GDM1 (cell line): ENCODE results near the gene ZNF792.
"Not testable (repeated sequence)": the region's sequence is repeated elsewhere in the genome, so short reads cannot be mapped to it uniquely, and the experiment has no call there.

Experiments
- DNase-seq: peaks from one replicate; lab custom pipeline; 2025; lab: John Stamatoyannopoulos, UW

The ZNF792 gene

DNA sequence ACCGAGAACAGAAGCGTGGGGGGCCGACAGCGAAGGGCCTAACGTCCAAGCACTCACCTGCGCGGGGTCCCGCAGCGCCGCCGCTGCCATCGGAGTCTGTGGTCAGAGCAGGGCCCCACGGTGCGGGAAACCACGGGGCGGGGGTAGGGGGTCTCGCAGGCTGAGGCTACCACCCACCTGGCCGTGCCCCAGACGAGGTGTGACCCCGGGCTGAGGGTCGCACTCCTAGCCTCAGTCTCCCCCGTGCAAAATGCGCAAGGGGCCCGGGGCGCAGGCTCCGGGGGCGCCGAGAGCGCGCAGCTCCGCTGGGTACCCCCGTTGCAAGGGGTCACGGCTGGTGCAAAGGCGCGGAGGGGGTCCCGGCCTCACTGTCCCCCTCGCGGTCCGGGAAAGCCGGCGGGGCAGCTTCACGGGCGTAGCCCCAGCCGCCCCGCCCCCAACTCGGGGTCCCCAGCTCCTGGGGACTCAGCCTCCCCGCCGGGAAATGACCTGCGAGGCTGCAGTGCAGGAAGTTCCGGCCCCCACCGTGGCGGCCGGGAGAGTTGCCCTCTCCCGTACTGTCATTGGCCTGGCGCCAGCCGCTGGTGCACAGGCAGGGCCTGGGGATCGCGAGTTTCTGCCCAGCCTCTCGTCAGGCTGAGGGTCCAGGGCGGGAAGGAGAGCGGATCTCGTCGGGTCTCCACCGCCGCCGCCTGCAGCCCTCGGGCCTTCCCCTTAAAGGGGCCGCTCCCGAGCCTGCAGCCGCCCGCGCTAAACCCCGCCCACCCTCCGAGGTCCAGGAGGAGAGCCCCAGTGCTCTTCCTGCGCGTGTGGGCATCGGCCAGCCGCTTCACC is at the start of gene ZNF792:
TSS of gene ZNF792 (minus strand) at position 657 of the 834 bp plus-strand sequence. CDS start at position 90, 567 bp downstream.
- DNase-seq = peak; percentile 57

DNA sequence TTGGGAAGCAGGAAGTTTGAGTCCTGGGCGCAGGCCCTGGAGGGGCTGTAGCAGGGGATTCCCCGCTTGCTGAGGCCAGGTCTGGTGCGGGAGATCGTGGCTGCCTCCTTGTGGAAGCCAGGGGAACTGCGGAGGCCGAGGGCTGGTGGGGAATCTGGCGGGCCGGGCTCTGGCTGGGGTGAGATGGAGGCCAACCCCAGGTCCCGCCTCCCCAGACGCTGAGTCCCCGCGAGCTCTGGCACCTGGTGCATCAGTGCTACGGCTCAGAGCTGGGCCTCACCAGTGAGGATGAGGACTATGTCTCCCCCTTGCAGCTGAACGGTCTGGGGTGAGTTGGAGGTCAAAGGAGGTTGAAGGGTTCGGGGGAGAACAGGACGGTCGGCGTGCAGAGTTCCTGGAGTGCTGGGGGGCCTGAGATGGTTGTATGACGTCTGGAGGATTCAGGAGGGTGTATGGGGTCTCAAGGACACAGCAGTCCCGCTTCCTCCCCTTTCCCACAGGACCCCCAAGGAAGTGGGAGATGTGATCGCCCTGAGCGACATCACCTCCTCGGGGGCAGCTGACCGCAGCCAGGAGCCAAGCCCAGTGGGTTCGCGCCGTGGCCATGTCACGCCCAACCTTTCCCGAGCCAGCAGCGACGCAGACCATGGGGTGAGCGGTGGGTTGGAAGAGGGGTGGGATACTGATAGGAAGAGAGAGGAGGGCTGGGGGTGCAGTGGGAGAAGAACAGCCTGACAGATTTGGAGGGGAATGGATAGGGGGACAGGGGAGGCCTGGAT is 49.2 kb upstream of the ZNF792 start:
- DNase-seq = peak; percentile 20

DNA sequence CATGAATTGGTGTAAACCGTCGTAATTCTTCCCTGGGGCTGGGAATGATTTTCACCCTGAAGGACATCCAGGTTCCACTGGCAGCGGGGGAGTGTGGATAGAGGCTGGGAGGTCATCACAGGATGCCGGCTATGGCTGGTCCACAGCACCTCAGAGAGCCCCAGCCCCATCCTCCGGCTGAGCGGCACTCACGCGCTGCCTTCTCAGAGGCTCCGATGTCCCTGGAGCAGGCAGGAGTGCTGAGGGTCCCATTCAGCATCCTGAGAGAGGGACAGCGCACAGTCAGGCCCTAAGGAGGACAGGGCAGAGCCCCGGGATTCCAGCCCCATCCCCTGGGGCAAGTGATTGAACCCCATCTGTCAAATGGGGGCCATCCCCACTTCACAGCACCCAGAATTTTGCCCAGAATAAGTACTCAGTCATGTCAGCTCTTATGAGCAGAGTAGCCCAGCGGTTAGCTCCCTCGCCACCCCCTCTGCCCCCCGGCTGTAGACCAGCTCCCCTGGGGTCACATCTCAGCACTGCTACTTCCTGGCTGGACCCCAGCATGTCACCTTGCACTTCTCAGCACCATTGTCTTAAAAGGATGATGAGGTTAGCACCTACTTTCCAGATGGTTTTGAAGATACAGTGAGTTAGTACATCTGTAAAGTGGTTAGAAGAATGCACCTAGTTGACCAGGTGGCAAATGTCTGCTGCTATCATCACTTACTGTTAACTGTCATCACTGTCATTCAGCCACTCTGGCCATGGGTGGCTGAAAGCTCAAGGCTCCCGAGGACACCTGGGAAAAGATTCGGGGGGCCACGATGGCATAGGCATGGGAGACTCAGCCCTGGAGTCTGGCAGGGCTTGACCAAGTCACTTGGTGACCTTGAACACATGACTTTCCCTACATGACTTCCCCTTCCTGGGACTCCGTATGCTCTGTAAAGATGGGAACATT is 48.0 kb upstream of the ZNF792 start:
- no peak for DNase-seq

DNA sequence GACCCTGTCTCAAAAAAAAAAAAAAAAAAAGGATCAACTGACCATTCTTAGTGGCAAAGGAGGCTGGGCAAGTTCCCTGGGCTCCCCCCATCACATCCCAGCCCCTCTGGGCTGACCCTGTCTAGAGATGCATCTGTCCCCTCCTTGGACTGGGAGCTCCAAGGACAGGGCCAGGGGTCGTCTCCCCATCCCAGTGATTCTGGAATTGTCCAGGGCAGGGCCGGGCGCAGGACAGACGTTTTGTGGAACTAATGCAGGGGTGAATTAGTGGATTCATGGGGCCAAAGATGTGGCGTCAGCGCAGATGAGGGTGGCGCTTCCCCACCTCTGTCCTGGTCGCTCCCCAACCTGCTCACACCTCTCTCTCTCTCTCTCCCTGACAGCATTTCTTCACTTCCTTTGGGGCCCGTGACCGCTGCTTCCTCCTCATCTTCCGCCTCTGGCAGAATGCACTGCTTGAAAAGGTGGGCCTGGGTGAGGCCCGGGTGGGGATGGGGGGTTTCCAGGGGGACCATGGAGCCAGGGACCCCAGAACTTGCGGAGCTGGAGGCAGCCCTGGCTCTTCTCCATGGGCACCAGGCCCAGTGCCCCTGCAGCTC is 47.2 kb upstream of the ZNF792 start:
- no peak for DNase-seq

DNA sequence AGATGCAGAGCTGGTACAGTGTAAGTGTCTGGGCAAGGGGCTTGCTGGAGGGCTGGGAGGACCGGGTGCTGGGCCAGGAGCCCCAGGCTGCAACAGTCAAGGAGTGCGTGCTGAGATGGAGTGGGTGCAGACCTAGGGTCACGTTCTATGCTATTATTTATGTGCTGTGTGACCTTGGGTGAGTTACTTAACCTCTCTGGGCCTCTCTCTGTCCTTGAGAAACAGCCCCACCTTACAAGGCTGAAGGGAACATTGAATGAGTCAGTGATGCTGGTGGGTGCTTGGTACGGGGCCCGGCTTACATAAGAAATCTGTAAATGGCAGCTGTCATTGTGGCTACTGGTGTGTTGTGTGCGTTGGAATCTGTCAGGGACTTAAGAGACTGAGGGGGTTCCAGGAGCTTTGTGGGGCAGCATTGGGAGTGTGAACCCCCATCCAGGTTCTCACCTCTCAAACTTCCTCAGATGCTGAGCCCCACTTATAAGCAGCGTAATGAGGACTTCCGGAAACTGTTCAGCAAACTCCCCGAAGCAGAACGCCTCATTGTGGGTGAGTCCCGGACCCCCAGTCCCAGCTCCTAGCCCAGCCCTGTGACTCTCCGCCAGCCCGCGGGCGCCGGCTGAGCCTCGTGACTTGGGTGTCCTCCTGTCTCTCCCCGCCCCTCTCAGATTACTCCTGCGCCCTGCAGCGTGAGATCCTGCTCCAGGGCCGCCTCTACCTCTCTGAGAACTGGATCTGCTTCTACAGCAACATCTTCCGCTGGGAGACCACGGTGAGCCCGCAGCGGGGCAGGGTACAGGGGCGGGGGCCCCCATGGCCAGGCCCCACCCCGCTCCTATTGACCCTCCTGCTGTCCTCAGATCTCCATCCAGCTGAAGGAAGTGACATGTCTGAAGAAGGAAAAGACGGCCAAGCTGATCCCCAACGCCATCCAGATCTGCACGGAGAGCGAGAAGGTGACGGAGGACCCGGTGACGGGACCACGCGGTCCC is 45.7 kb upstream of the ZNF792 start:
- DNase-seq = no peak

DNA sequence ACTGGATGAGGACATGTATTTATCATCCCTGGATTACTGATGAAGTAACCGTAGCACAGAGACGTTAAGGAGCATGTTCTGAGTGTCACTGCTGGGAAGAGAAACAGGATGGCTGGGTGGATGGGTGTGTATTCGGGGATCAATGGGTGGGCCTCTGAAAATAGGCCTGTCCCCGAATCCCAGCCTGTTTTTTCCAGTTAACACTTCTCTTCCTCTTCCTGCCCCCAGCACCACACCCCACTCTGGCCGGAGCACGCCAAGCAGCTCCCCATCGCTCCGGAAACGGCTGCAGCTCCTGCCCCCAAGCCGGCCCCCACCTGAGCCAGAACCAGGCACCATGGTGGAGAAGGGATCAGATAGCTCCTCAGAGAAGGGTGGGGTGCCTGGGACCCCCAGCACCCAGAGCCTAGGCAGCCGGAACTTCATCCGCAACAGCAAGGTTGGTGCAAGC is 44.9 kb upstream of the ZNF792 start:
- DNase-seq = no peak

DNA sequence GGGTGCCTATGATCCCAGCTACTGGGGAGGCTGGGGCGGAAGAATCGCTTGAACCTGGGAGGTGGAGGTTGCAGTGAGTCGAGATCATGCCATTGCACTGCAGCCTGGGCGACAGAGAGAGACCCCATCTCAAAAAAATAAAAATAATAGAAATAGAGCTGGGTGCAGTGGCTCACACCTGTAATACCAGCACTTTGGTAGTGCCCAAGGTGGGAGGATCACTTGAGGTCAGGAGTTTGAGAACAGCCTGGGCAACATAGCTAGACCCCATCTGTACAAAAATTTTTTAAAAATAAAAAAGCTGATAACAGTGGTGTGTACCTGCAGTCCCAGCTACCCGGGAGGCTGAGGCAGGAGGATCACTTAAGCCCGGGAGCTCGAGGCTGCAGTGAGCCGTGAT is 43.4 kb upstream of the ZNF792 start:
- not testable (repeated sequence) for DNase-seq

DNA sequence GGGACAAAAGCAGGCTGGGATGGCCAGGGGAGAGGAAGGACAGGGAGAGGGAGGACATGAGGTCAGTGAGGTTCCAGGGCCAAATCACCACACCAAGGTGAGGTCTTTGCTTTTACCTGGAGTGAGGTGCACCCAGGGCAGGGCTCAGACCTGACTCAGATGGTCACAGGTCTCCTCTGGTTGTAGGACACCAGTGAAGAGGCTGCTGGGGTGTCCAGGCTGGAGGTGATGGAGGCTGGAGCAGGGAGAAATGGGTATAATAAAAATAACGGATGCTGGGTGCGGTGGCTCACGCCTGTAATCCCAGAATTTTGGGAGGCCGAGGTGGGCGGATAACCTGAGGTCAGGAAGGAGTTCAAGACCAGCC is 43.0 kb upstream of the ZNF792 start:
- no peak for DNase-seq

DNA sequence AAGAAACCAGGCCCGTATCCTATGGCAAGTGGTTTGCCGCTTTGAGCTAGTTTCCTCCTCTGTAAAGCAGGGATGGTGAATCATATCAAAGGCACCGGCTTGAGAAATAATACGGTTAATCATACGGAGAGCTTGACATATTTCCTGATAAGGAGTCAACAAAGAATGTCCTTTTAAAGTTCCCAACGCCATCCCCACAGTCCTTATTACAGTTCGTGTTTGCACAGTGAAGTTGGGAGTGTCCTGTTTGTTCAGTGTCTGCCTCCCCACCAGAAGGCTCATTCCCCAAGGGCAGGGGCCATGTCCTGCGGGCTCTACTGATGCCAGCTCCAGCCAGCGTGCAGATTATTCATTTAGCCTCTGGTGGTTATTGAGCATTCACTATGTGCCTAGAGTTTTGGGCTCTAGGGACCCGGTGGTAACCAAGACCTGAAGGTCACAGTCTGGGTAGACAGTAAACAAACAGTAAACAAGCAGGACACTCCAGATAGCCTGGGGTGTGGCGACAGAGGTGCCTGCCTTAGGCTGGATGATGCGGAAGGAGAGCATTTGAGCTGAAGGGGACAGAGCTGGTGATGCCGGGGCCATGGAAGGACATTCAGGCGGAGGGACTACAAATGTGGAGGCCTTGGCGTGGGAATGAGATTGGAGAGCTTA is 42.4 kb upstream of the ZNF792 start:
- no peak for DNase-seq

DNA sequence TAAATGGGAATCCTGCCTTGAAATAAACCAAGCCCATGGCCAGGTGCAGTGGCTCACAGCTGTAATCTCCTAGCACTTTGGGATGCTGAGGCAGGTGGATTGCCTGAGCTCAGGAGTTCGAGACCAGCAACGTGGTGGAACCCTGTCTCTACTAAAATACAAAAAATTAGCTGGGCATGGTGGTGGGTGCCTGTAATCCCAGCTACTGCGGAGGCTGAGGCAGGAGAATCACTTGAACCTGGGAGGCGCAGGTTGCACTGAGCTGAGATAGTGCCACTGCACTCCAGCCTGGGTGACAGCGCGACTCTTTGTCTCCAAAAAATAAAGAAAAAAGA is 41.9 kb upstream of the ZNF792 start:
- DNase-seq = not testable (repeated sequence)

DNA sequence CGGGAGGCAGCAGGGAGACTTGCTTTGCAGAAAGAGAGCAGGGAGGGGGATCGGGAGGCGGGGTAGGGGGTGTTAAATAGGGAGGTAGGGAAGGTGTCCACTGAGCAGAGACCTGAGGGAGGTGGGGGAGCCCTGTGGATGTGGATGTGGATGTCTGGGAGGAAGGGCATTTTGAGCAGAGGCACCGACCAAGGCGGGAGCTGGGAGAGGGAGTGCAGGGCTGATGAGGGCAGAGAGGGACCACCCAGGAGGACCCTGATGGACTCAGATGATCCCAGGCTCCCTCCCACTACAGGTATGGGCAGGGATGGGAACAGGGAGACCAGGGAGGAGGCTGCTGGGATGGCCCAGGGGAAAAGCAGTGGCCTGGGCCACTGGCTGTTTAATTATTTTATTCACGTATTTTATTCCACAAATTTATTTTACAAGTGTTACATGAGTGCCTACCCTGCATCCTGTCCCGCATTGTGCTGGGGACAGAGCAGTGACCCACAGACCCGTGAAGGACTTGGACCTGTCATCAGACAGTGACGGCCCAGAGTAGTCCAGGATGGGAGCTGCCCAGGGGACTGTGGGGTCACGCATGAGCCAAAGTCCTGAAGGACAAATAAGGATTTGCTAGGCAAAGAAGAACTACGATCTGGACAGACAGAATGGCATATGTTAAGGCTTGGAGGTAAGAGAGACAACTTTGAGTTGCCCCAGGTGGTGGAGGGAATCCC is 41.4 kb upstream of the ZNF792 start:
- no peak for DNase-seq

DNA sequence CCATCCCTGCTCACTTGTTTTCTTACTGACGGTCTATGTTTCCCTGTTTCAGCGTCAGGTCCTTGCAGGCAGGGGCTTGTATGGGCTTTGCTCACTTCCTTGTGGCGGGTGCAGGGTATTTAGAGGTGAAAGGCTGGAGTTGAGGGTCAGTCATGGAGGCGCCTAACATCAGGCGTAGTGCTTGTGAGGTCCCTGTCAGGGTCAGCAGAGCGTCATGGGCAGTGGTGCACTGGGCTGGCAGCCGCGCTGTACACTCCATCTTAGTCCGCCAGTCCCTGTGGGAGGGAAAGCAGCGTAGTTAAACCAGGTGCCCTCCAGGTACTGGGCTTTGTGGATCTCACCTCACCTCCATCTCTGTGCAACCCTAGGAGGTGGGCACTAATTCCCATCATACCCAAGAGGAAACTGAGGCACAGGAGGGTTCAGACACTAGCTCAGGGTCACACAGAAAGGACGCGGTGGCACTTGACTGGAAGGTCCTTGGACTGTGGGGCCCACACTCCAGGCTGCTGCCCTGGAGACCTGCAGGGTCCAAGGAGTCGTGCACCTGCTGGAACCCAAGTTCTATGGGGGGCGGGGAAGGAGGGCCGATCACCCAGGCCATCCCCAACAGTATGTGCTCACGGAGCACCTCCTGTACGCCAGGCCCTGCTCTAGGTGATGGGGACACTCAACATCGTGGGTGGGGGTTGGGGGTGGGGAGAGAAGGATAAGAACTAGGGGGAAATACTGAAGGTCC is 40.7 kb upstream of the ZNF792 start:
- no peak for DNase-seq

DNA sequence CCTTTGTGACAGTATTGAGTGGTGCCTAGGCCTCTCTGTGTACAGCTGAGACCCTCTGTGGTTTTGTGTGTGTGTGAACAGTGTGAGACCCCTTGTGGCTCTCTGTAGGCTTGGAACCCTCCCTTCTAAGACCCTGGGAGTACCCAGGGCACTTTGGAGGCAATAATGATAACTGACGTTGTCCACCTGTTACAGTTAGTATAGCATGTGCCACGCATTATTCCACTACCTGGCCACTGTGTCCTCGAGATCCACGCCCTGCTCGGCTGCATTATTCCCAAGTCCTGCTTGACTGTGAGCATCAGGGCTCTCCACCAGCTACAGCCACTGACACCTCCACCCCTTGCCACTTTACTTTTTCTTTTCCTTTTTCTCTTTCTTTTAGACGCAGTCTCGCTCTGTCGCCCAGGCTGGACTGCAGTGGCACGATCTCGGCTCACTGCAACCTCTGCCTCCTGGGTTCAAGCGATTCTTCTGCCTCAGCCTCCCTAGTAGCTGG is 38.1 kb upstream of the ZNF792 start:
- no peak for DNase-seq

DNA sequence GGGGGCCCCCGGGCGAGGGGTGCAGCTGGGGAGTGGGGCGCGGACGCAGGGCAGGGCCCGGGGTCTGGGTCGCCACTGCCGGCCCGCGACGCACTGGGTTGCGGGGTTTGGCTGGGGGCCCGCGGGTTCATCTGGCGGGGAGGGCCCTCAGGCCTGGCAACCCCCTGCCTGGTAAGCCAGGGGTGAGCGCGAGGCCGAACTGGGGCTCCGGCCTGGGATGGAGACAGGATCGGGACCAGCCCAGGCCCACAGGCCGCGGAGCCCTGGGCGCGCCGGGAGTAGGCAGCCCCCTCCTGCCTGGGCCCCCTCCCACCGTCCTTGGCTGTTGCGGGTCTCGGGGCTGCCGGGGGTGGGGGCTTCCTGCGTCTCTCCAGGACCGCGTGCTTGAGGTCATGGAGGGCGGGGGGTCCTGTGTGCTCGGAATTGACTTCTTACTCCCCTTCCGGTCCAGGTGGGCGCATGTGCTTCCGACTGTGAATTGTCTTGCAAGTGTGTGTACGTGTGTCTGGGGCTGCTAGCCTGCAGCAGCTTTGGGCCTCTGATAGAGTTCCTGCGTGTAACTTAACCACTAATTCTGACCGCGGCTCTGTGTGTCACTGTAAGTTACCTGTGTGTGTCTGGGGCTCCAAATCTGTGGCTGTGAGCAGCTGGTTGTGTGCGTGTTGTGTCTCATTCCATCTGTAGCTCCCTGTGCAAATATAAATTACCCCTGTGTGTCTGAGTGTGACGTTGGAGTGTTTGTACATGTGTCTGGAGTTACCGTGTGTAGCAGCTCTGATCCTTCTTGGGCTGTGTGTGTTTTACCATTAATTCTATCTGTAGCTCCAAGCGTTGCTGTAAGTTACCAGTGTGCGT is 36.8 kb upstream of the ZNF792 start:
- no peak for DNase-seq

DNA sequence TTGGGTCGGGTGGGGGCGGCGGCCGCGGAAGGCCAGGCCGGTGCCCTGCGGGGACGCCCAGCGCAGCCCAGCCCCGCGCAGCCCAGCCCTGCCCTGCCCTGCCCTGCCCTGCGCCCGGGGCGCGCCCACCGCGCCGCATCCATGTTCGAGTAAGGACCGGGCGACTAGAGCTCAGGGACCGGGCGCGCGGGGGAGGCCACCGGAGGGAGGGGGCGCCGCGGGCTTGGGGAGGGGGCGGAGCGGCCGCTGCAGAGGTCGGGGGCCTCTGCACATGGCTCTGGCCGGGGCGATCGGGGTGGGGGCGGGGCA is 36.3 kb upstream of the ZNF792 start:
- no peak for DNase-seq

DNA sequence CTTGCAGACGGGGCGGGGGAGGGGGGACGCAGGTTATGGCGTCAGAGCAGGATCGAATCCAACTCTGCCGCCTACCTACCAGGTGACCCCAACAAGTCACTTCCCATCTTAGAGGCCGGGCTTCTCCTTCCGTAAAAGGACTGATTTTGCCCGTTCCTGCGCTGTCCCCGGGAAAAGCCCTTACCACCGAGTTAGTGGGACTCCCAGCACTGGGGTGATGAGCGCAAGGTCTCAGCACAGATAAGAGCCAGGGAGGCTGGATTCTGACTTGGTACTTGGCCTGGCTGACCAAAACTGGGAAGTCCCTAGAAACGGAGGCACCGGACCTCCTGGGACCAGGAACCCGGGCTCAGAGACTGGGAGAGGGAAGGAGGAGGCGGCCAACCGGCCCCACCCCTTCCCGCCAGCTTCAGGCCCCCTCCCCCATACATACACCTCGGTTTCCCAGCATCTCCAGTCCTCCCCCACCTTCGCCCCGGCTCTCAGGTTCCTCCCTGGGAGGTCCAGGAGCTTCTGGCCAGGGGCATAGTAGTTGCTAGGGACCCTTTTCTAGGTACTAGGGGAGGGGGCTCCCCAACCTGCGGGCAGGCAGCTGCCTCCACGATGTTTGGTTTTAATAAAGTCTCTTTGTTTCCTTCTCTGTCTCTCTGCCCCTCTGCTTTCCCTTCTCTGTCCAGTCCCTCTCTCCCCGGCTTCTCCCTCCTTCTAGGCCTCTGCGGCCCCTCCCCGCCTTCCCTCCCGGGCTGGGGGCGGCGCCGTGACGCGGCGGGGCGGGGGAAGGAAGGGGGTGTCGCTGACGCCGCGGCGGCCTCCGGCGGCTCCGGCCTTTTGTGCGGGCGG is 35.7 kb upstream of the ZNF792 start, which contains the start of gene GRAMD1A:
TSS of gene GRAMD1A (plus strand) at position 826 of the 840 bp plus-strand sequence. CDS start 156 bp downstream, outside the sequence.
- peak; percentile 80 for DNase-seq
